Lower leg skin (tissue), 4 donors: ENCODE results near the gene MUC20. TPM values are rescaled to one million over a fixed set of nuclear protein-coding genes. Genes with fewer than 3 reads are reported as not detected.
"Not testable (repeated sequence)": the region's sequence is repeated elsewhere in the genome, so short reads cannot be mapped to it uniquely, and the experiment has no call there.

Source experiments
- DNase-seq, 2 donors: peaks; one replicate each; pipeline ENCODE4 v3.0.0-alpha.2; 2019; ENCODE audit warnings: low spot score in 2 of 2
- H3K4me3 ChIP-seq: fragments of 200-600 bp; sonication (generic); 2 replicates; pipeline ENCODE4 v1.5.1; 2017; ENCODE audit warnings: mild to moderate bottlenecking, low read depth; ENCODE audit not compliant: poor library complexity, severe bottlenecking
- POLR2A ChIP-seq, 2 donors: fragments of 450-650 bp; IDR thresholded peaks; one replicate each; pipeline ENCODE4 v1.6.1; 2016 to 2017; ENCODE audit warnings: antibody characterized with exemption in 2 of 2, mild to moderate bottlenecking in 1 of 2, moderate library complexity in 1 of 2
- WGBS, 2 donors: methylation state at CpG; one replicate each; pipeline ENCODE4 v1.1.5; 2018; 5-methylcytosine and 5-hydroxymethylcytosine counted together
- intact Hi-C: fragments of 100-400 bp; cut with DNase I; formaldehyde crosslinking; loops from one replicate; pipeline ENCODE4 v1.15.0; 2023; ENCODE audit warnings: low total_unique reads
- total RNA-seq, 4 donors: library from RNA; depleted of rRNA; stranded (reverse); fragments of >200 nt; gene quantifications; one replicate each; pipeline ENCODE4 v1.1.0, GENCODE V29; 2016
- TF ChIP-seq, protein P1 (sequence below), 3 donors: fragments of 450-650 bp; IDR thresholded peaks; one replicate each; pipeline ENCODE4 v1.5.1; 2016; ENCODE audit warnings: antibody characterized with exemption in 3 of 3, mild to moderate bottlenecking in 3 of 3, moderate library complexity in 2 of 3

Gene MUC20
- total RNA-seq, 4 donors from 2014 or later = 1.0 to 15.1 (median 5.5) TPM

DNA sequence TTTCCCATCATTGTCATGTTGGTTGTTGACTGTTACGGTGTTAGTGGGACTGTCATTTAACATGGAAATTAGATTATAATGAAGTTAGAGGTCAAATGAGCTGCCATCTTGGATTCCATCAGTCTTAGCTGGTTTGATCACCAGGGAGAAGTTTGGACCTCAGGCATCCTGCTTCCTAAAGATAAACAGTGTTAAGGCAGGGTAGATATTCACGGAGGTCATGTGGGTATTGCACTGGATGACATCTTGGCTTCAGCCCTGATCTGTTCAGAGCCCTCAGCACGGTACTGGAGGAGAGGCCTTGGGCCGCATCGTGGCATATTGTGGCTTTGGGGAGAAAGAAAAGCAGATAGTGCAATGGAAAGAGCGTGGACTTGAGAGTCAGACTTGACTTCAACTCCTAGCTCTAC is 11.1 kb upstream of the MUC20 start:
- WGBS, 2 donors = 92 to 95% methylated on average over 6 of the region's 6 CpGs
- no peak for TF ChIP-seq POLR2A (IDR thresholded peaks at IDR 0.05)
- TF ChIP-seq, protein P1, sequence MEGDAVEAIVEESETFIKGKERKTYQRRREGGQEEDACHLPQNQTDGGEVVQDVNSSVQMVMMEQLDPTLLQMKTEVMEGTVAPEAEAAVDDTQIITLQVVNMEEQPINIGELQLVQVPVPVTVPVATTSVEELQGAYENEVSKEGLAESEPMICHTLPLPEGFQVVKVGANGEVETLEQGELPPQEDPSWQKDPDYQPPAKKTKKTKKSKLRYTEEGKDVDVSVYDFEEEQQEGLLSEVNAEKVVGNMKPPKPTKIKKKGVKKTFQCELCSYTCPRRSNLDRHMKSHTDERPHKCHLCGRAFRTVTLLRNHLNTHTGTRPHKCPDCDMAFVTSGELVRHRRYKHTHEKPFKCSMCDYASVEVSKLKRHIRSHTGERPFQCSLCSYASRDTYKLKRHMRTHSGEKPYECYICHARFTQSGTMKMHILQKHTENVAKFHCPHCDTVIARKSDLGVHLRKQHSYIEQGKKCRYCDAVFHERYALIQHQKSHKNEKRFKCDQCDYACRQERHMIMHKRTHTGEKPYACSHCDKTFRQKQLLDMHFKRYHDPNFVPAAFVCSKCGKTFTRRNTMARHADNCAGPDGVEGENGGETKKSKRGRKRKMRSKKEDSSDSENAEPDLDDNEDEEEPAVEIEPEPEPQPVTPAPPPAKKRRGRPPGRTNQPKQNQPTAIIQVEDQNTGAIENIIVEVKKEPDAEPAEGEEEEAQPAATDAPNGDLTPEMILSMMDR (IDR thresholded peaks at IDR 0.05) = no peak
- no peak for DNase-seq
- no peak overlapping the region for H3K4me3 ChIP-seq
- intact Hi-C loops = no loop called here

DNA sequence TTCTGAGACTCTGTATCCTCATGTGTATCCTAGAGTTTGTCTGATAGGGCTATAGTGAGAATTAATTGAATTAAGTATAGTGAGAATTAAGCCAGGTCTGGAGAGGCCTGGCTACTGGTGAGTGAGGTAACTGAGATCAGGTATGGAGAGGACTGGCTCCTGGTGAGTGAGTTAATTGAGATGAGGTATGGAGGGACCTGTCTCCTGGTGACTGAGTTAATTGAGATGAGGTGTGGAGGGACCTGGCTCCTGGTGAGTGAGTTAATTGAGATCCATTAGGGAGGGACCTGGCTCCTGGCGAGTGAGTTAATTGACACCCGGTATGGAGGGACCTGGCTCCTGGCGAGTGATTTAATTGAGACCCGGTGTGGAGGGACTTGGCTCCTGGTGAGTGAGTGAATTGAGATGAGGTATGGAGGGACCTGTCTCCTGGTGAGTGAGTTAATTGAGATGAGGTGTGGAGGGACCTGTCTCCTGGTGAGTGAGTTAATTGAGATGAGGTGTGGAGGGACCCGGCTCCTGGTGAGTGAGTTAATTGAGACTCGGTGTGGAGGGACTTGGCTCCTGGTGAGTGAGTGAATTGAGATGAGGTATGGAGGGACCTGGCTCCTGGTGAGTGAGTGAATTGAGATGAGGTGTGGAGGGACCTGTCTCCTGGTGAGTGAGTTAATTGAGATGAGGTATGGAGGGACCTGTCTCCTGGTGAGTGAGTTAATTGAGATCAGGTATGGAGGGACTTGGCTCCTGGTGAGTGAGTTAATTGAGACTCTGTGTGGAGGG is 10.5 kb upstream of the MUC20 start:
- 63% methylated on average over 6 of the region's 6 CpGs for WGBS, 2 donors

DNA sequence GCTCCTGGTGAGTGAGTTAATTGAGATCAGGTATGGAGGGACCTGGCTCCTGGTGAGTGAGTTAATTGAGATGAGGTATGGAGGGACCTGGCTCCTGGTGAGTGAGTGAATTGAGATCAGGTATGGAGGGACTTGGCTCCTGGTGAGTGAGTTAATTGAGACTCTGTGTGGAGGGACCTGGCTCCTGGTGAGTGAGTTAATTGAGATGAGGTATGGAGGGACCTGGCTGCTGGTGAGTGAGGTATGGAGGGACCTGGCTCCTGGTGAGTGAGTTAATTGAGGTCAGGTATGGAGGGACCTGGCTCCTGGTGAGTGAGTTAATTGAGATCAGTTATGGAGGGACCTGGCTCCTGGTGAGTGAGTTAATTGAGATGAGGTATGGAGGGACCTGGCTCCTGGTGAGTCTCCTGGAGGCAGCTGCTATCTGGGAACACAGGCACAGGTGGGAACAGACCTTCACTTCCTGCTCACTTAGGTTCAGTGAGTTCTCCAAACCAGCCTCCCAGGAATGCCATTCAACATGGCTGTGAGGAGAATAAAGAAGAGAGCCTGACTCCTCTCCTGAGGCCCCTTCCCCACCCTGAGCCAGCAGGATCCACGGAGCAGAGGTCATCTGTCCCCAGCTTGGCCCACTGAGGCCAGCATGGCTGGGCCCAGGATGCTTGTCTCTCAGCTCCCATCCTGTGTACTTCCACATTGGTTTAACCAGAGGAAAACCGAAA is 9.5 kb upstream of the MUC20 start:
- DNase-seq, intact Hi-C loops: not testable (repeated sequence)
- 78% methylated on average over 2 of the region's 2 CpGs for WGBS, 2 donors

More for the DNA sequence above, 10.5 kb upstream of the MUC20 start:
- H3K4me3 ChIP-seq, intact Hi-C loops, DNase-seq: not testable (repeated sequence)

DNA sequence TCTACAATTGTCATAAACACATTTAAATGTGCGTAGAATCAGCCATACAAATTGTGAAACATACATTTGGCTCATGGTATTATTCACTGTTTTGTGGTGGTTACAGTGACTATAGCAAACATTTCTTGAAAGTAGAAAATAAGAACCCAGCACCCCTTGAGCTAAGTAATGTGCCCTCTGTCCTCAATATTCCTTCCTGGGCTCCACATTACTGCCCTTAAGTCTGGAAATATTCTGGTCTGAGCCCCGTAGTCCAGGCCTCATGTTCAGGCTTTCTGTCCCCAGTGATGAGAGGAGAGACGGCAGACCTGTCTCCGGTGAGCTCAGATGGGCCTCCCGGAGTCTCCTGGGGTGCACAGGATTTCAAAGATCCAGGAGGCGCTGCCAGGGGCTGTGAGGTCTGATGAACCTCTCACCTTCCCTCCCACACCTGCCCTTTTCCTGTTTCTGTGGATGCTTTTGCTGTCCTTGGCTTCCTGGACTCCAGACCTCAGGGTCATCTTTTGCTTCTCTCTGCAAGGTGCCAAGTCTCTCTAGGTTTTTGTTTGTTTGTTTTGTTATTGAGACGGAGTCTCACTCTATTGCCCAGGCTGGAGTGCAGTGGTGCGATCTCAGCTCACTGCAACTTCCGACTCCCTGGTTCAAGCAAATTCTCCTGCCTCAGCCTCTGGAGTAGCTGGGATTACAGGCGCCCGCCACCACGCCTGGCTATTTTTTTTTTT is 8.8 kb upstream of the MUC20 start:
- intact Hi-C loops = no loop called here
- TF ChIP-seq, protein P1 (IDR thresholded peaks at IDR 0.05) = no peak
- TF ChIP-seq POLR2A (IDR thresholded peaks at IDR 0.05) = no peak
- WGBS, 2 donors = 83 to 90% methylated on average over 12 of the region's 12 CpGs
- H3K4me3 ChIP-seq = no peak overlapping the region
- no peak for DNase-seq

More for the DNA sequence above, 9.5 kb upstream of the MUC20 start:
- H3K4me3 ChIP-seq = not testable (repeated sequence)

DNA sequence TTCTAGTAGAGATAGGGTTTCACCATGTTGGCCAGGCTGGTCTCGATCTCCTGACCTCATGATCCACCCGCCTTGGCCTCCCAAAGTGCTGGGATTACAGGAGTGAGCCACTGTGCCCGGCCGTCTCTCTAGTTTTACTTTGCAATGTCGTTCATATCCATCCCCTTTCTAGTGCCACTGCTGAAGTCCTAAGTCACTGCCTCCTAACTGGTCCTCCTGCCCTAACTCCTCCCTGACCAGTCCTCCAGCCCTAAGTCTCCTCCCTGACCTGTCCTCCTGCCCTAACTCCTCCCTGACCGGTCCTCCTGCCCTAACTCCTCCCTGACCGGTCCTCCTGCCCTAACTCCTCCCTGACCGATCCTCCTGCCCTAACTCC is 8.3 kb upstream of the MUC20 start:
- 79 to 80% methylated on average over 7 to 8 of the region's 8 CpGs for WGBS, 2 donors

DNA sequence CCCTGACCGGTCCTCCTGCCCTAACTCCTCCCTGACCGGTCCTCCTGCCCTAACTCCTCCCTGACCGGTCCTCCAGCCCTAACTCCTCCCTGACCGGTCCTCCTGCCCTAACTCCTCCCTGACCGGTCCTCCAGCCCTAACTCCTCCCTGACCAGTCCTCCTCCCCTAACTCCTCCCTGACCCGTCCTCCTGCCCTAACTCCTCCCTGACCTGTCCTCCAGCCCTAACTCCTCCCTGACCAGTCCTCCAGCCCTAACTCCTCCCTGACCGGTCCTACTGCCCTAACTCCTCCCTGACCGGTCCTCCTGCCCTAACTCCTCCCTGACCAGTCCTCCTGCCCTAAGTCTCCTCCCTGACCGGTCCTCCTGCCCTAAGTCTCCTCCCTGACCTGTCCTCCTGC is 7.6 kb upstream of the MUC20 start:
- WGBS, 2 donors = 22 to 42% methylated on average over 6 to 7 of the region's 9 CpGs
- H3K4me3 ChIP-seq, intact Hi-C loops, DNase-seq: not testable (repeated sequence)

More for the DNA sequence above, 8.3 kb upstream of the MUC20 start:
- H3K4me3 ChIP-seq, intact Hi-C loops, DNase-seq: not testable (repeated sequence)

DNA sequence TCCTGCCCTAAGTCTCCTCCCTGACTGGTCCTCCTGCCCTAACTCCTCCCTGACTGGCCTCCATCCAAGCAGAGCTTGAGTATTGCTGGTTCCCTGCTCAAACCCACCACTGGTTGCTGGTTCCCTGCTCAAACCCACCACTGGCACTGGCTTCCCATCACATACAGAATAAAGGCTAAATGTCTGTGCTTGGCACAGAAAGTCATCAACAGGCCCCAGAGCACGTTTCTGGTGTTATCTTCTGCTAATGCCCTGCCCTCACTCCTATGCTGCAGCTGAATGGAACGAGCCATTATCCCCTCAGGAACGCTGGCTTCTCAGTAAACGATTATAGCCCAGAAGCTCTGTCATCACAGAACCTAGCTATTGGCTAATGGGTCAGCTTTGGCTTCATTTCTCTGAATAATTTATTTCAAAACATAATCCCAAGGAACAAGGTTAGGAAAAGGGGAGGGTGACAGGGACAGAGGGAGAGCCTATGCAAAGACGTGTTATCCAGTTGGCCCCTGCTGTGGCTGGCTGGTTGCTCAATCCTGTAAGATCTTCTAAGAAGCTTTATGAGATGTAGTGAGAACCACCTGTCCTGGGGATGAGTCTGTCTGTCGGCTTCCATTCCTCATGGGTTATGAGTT is 6.3 kb upstream of the MUC20 start:
- intact Hi-C loops = no loop called here
- WGBS, 2 donors = 82 to 87% methylated on average over 6 of the region's 6 CpGs
- no peak for DNase-seq
- no peak overlapping the region for H3K4me3 ChIP-seq
- TF ChIP-seq, protein P1 (IDR thresholded peaks at IDR 0.05) = no peak
- no peak for TF ChIP-seq POLR2A (IDR thresholded peaks at IDR 0.05)
